Upper lobe of left lung (tissue), 6 donors: ENCODE results near the gene HERC3. TPM values are rescaled to one million over a fixed set of nuclear protein-coding genes. Genes with fewer than 3 reads are reported as not detected.
A peak's percentile ranks its signal among the peaks of the same experiment; 100 is the strongest.

Experiments used
- ATAC-seq, 2 donors: fragments of 200-7000 bp; cut with Tn5 transposase; one replicate each; pipeline ENCODE4 v1.9.1; 2022; ENCODE audit warnings: mild to moderate bottlenecking in 2 of 2, moderate library complexity in 2 of 2; ENCODE audit not compliant: low FRiP score in 2 of 2
- DNase-seq, 2 donors: peaks; one replicate each; pipeline ENCODE4 v3.0.0-alpha.2; 2019 to 2020
- H3K27ac ChIP-seq, 4 donors: fragments of 200-600 bp; sonication (generic); one replicate each; pipeline ENCODE4 v1.5.1; 2016 to 2019
- H3K27me3 ChIP-seq, 4 donors: fragments of 200-600 bp; sonication (generic); one replicate each; pipeline ENCODE4 v1.5.1; 2017 to 2019
- H3K36me3 ChIP-seq, 4 donors: fragments of 200-600 bp; sonication (generic); one replicate each; pipeline ENCODE4 v1.5.1; 2016 to 2019
- H3K4me1 ChIP-seq, 4 donors: fragments of 200-600 bp; sonication (generic); one replicate each; pipeline ENCODE4 v1.5.1; 2018 to 2019
- H3K4me3 ChIP-seq, 4 donors: fragments of 200-600 bp; sonication (generic); one replicate each; pipeline ENCODE4 v1.5.1; 2017 to 2019; ENCODE audit warnings: mild to moderate bottlenecking in 2 of 4, moderate library complexity in 1 of 4
- H3K9me3 ChIP-seq, 4 donors: fragments of 200-600 bp; sonication (generic); one replicate each; pipeline ENCODE4 v1.5.1; 2018 to 2019
- EP300 ChIP-seq, 4 donors: sonication (generic); formaldehyde crosslinking; IDR thresholded peaks; one replicate each; pipeline ENCODE4 v1.5.1; 2017; ENCODE audit warnings: antibody characterized with exemption in 4 of 4, control low read depth in 2 of 4
- POLR2A ChIP-seq, 4 donors: fragments of 450-650 bp; IDR thresholded peaks; one replicate each; pipeline ENCODE4 v1.5.1; 2016 to 2017; ENCODE audit warnings: antibody characterized with exemption in 4 of 4, mild to moderate bottlenecking in 2 of 4
- POLR2AphosphoS5 ChIP-seq, 2 donors: sonication (generic); formaldehyde crosslinking; IDR thresholded peaks; one replicate each; pipeline ENCODE4 v1.5.1; 2017; ENCODE audit warnings: antibody characterized with exemption in 2 of 2
- WGBS, 2 donors: methylation state at CpG; one replicate each; pipeline ENCODE4 v1.1.5; 2017 to 2018; 5-methylcytosine and 5-hydroxymethylcytosine counted together
- total RNA-seq, 6 donors: library from RNA; depleted of rRNA in 4 of 6; stranded (reverse); fragments of >200 nt in 4 of 6; gene quantifications; one replicate each; pipeline versions ENCODE4 v1.1.0 to v1.2.1, GENCODE V29; 2016 to 2021
- TF ChIP-seq, protein P1 (sequence below), 6 experiments: fragments of 450-650 bp in 4 of 6; fragments of 200-600 bp in 2 of 6; sonication (generic) in 2 of 6; IDR thresholded peaks; one replicate each; pipeline ENCODE4 v1.5.1; 2016 to 2019; ENCODE audit warnings: antibody characterized with exemption in 6 of 6
- donor health status: DM: no; HTN: no; CAD: no; lungs with moderate emphysema.
- donor health status: DM: no; HTN: yes; CAD: no; lungs with severe emphysema.

The HERC3 gene
- total RNA-seq, 6 donors from 2014 or later, result 37.5 to 103 (median 49.7) TPM

DNA sequence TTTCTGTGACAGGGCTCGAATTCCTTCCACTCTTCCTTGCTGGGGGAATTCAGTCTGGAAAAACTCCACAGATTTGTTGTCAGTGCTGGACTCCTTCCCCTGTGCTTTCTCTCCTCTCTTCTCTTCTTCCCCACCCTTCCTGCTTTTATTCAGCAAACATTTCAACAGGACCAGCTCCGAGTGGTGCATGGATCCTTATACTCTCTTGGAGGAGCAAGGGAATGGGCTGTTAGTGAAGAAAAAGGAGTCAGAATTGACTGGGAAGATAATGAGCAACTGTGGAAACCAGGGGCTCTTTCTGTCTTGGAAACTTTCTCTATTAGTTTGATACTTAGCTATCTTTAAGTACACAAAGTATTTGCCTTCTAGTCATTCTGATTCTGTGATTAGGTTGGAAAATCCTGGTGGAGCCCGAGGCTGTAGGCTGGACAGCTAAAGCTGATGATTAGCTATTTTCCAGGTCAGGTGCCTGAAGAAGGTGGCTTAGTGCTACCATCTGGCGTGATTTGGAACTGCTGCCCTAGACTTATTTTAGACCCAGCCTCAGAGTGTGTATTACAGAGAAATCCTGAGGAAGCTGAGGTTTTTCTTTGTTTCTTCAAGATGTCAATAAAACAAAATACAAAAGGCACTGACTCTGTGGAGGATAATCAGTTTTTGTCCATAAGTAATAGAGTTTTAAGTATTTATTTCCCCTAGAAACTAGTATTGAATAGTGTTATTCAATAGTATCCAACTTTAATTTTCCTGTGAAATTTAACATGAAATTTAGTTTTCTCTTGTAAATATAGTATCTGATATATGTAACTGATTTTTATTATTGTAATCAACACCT lies 67.0 kb downstream of the HERC3 start:
- Histone ChIP-seq H3K4me3 (no peak overlapping the region), H3K27ac (peak overlapping the region in 2 of 4 donors; percentile 2 to 42), H3K4me1 (peaks cover 0 to 7% (median 2%) of the 10 kb centered on the region in 4 donors), H3K27me3 (no peaks in the 10 kb centered on the region), H3K9me3 (no peaks in the 10 kb centered on the region), H3K36me3 (peaks cover 0 to 50% (median 14%) of the 10 kb centered on the region in 4 donors)
- ATAC-seq (peak; percentile 87 to 94), DNase-seq (peak in 1 of 2 donors; percentile 48)
- TF ChIP-seq EP300 (IDR thresholded peaks at IDR 0.05), result no peak
- TF ChIP-seq, protein P1, sequence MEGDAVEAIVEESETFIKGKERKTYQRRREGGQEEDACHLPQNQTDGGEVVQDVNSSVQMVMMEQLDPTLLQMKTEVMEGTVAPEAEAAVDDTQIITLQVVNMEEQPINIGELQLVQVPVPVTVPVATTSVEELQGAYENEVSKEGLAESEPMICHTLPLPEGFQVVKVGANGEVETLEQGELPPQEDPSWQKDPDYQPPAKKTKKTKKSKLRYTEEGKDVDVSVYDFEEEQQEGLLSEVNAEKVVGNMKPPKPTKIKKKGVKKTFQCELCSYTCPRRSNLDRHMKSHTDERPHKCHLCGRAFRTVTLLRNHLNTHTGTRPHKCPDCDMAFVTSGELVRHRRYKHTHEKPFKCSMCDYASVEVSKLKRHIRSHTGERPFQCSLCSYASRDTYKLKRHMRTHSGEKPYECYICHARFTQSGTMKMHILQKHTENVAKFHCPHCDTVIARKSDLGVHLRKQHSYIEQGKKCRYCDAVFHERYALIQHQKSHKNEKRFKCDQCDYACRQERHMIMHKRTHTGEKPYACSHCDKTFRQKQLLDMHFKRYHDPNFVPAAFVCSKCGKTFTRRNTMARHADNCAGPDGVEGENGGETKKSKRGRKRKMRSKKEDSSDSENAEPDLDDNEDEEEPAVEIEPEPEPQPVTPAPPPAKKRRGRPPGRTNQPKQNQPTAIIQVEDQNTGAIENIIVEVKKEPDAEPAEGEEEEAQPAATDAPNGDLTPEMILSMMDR (IDR thresholded peaks at IDR 0.05), result peak; percentile 65 to 77 (median 75)
- 31 to 40% methylated on average over 4 of the region's 4 CpGs for WGBS, 2 donors

DNA sequence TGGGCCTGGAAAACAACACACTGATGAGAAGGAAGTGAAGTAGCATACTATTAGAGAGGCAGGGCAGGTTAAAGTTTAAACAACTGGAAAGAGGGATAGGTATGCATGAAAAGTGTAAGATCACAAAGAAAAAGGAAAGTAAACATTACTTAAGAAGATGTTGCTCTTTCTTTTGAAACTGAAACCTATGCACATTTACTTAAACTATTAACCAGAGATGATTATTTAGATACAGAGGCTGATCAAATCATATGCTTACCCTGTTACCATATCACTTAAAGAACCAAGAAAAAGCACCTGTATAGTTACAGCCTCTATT lies 67.6 kb downstream of the HERC3 start:
- ATAC-seq (no peak), DNase-seq (no peak)
- no peak overlapping the region for H3K4me3 ChIP-seq
- H3K4me1 ChIP-seq, result peaks cover 0 to 7% (median 2%) of the 10 kb centered on the region in 4 donors
- no peaks in the 10 kb centered on the region for H3K27me3 ChIP-seq
- H3K27ac ChIP-seq, result no peak overlapping the region
- TF ChIP-seq EP300 (IDR thresholded peaks at IDR 0.05) (no peak), POLR2A (IDR thresholded peaks at IDR 0.05) (no peak), POLR2AphosphoS5 (IDR thresholded peaks at IDR 0.05) (no peak)
- TF ChIP-seq, protein P1 (IDR thresholded peaks at IDR 0.05), result no peak
- peaks cover 0 to 50% (median 14%) of the 10 kb centered on the region in 4 donors for H3K36me3 ChIP-seq
- no peaks in the 10 kb centered on the region for H3K9me3 ChIP-seq

DNA sequence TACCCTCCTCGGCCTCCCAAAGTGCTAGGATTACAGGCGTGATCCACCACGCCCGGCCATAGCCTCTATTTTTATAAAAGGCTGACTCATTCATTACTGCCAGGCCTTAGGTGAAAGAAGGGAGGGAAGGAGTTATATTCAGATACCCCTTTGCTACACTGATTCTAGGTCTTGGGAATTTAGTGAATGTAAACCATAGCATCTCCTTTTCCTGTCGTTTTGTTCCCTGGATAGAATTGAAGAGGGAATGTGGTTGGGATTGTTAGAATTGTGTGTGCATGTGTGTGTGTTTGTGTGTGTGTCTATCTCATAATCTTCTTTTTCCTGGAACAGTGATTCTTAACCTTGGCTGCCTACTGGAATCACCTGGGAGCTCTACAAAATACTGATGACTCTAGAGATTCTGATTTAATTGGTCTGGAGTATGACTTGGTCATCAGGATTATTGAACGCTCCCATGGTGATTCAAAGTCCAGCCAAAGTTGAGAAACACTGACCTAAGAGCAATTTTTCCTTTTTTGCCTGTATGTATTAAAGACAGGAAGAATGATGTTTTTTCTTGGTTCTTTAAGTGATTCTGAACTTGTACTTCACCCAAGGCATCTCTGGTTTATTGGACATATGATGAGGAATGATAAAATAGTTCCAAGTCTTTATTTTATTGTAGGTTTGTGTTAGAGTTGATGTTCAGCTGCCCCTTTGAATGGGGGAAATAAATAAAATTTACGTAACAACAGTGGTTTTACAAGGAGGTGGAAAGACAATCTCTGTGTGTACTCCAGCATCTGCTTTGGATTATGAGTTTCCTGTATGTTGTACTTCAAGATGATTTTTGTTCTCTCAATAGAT lies 68.4 kb downstream of the HERC3 start:
- DNase-seq, result no peak
- WGBS, 2 donors, result 83 to 88% methylated on average over 7 of the region's 7 CpGs
- Histone ChIP-seq H3K4me3 (no peak overlapping the region), H3K4me1 (peaks cover 0 to 7% (median 2%) of the 10 kb centered on the region in 4 donors), H3K27me3 (no peaks in the 10 kb centered on the region), H3K9me3 (no peaks in the 10 kb centered on the region), H3K27ac (no peak overlapping the region), H3K36me3 (peaks cover 0 to 50% (median 7%) of the 10 kb centered on the region in 4 donors)
- no peak for ATAC-seq
- TF ChIP-seq POLR2A (IDR thresholded peaks at IDR 0.05) (no peak), POLR2AphosphoS5 (IDR thresholded peaks at IDR 0.05) (no peak), EP300 (IDR thresholded peaks at IDR 0.05) (no peak)
- TF ChIP-seq, protein P1 (IDR thresholded peaks at IDR 0.05), result no peak

DNA sequence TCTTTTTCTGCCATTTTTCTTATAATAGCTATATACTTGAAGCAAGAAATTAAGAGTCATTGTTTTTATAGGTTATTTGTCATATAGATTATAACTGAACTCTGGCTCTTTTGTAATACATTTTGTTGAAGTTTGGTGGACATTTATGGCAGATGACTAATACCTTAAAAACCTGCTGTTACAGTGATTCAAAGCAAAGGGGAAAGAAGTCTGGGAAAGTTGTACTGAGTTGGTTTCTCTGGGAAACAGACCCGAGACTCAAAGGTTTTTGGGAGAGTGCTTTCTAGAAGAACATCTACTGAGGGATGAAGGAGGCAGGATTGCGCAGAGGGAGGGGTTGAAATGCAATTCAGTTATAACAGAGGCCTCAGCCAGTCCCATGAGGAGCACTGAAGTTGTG lies 69.5 kb downstream of the HERC3 start:
- Histone ChIP-seq H3K36me3 (peaks cover 0 to 42% (median 0%) of the 10 kb centered on the region in 4 donors), H3K9me3 (no peaks in the 10 kb centered on the region), H3K27ac (no peak overlapping the region), H3K4me1 (peaks cover 0 to 7% (median 2%) of the 10 kb centered on the region in 4 donors), H3K27me3 (no peaks in the 10 kb centered on the region), H3K4me3 (no peak overlapping the region)
- DNase-seq (no peak), ATAC-seq (no peak)
- 89 to 100% methylated on average over 2 of the region's 2 CpGs for WGBS, 2 donors
- no peak for TF ChIP-seq POLR2AphosphoS5 (IDR thresholded peaks at IDR 0.05)
- no peak for TF ChIP-seq POLR2A (IDR thresholded peaks at IDR 0.05)
- TF ChIP-seq, protein P1 (IDR thresholded peaks at IDR 0.05), result no peak
- no peak for TF ChIP-seq EP300 (IDR thresholded peaks at IDR 0.05)
